ENCODE measurements around the gene ZNF564. TPM values are rescaled to one million over a fixed set of nuclear protein-coding genes. Genes with fewer than 3 reads are reported as not detected.
"Not testable (repeated sequence)": the region's sequence is repeated elsewhere in the genome, so short reads cannot be mapped to it uniquely, and the experiment has no call there.

Gene ZNF564
- total RNA-seq, 1 donor from 2014 or later: 6.5 TPM

- DNase-seq (ENCODE audit: low read depth in 2 of 2): no peak
Observed at GRCh38 chr19:12497032-12497431, 54.2 kb downstream of the ZNF564 start.

DNA sequence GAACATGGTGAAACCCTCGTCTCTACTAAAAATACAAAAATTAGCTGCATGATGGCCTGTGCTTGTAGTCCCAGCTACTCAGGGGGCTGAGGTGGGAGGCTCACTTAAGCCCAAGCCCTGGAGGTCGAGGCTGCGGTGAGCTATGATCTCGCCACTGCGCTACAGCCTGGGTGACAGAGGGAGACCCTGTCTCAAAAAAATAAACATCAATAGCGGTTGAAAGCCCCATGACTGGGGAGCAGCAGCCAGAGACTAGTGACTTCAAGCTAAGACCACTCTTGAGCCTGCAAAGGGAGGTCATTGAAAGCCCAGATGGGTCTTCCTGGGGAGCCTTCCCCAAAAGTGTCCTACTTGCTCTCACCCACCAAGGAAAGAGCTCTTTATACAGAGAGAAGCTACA lies 54.8 kb downstream of the ZNF564 start:
- no peak for DNase-seq (ENCODE audit: low read depth in 2 of 2)

DNA sequence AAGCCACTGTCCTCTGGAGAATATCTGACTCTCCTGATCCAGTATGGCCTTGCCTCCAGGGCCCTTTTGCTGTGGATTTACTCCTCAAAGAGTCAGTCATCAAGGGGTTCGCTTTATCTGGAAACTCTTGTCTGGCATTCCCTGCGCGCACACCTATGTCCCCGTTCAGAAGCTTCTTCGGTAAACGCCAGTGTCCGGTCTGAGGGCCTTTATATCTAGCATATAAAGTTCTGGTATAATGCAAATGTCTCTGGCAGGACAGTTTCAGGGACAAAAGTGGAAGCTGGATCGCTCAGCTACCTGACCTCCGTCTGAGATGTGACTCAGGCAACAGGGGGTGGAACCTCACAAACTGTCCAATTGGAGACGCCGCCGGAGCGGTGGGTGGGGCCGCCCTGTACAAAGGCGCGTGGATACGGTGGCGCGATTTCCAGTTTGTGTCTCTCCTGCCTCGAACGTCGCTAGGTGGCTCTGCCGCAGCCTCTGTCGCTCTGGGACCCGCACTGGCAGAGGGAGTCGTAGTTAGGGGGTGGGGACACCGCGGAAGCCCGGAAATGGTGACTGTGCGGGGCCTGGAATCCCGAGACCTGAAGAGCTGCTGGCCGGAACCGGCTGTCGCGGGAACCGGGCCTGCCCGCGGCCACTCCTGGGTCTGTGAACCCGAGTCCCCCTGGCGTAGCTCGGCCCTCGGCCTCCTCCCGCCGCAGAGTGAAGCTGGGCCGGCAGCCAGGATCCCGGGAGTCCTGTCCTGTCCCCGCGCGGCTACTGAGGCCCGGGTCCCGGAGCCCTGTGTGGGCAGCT lies 56.1 kb downstream of the ZNF564 start:
- peak; percentile 92 to 93 for DNase-seq (ENCODE audit: low read depth in 2 of 2)

GRCh38 chr19:12494260-12494860 lies 56.9 kb downstream of the ZNF564 start:
- DNase-seq (ENCODE audit: low read depth in 2 of 2): no peak

GRCh38 chr19:12486265-12486783 lies 65.0 kb downstream of the ZNF564 start:
- DNase-seq (ENCODE audit: low read depth in 2 of 2): not testable (repeated sequence)

GRCh38 chr19:12485571-12485970 lies 65.7 kb downstream of the ZNF564 start:
- no peak for DNase-seq (ENCODE audit: low read depth in 2 of 2)

GRCh38 chr19:12485052-12485416 lies 66.2 kb downstream of the ZNF564 start:
- no peak for DNase-seq (ENCODE audit: low read depth in 2 of 2)

GRCh38 chr19:12484371-12485051 lies 66.8 kb downstream of the ZNF564 start, which contains the start of gene ZNF709:
Gene ZNF709 (minus strand): TSS chr19:12484816. CDS start chr19:12484657, 159 bp downstream.
- peak; percentile 70 to 85 for DNase-seq (ENCODE audit: low read depth in 2 of 2)

GRCh38 chr19:12484011-12484370 lies 67.3 kb downstream of the ZNF564 start:
- DNase-seq (ENCODE audit: low read depth in 2 of 2): peak in 1 of 2 donors; percentile 1

GRCh38 chr19:12482509-12482886 lies 68.8 kb downstream of the ZNF564 start:
- DNase-seq (ENCODE audit: low read depth in 2 of 2): no peak

DNA sequence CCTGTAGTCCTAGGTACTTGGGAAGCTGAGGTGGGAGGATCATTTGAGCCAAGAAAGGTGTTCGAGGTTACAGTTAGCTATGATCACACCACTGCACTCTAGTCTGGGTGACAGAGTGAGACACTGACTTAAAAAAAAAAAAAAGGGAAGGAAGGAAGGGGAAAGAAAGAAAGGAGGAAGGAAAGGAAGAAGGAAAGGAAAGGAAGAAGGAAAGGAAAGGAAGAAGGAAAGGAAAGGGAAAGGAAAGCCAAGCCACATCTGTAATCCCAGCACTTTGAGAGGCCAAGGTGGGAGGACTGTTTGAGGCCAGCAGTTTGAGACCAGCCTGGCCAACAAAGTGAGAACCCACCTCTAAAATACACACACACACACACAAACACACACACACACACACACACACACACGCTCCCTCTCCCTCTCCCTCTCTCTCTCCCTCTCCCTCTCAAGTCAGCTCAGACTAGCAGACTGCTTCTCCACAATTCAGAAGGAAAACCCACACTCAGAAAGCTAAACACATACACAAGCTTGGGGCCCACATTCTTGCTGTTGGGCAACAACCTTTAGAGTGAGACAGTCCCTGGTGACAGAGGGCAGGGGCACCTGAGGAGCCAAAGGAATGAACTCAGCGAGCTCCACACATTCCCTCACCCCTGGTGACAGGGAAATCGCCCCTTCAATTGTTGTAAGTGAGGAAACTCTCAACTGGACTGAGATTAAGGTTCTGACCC lies 69.3 kb downstream of the ZNF564 start:
- no peak for DNase-seq (ENCODE audit: low read depth in 2 of 2)

GRCh38 chr19:12478234-12478941 lies 72.9 kb downstream of the ZNF564 start:
- DNase-seq (ENCODE audit: low read depth in 2 of 2): no peak

Other genes starting within 250 kb of the ZNF564 start
- 1.9 and 2.5 TPM in 2 replicates for gene ZNF563, start 217.8 kb downstream of the ZNF564 start, total RNA-seq
- 1.3 and 1.4 TPM in 2 replicates for gene ZNF442, start 185.8 kb downstream of the ZNF564 start, total RNA-seq
- 4.6 and 6.6 TPM in 2 replicates for gene ZNF799, start 150.2 kb downstream of the ZNF564 start, total RNA-seq
- 4.5 and 6.7 TPM in 2 replicates for gene ZNF443, start 110.5 kb downstream of the ZNF564 start, total RNA-seq
- gene ZNF709, start 66.7 kb downstream of the ZNF564 start, total RNA-seq: 3.1 and 3.5 TPM in 2 replicates
- gene ZNF490, start 59.3 kb upstream of the ZNF564 start, total RNA-seq: 6.5 and 6.8 TPM in 2 replicates
- 10.4 and 11.2 TPM in 2 replicates for gene ZNF791, start 59.4 kb upstream of the ZNF564 start, total RNA-seq
- 35.4 and 68.9 TPM in 2 replicates for gene MAN2B1, start 115.3 kb upstream of the ZNF564 start, total RNA-seq
- 5.8 and 6.7 TPM in 2 replicates for gene WDR83, start 115.3 kb upstream of the ZNF564 start, total RNA-seq
- gene DHPS, start 130.4 kb upstream of the ZNF564 start, total RNA-seq: 46.1 and 53.2 TPM in 2 replicates
- not detected in 2 replicates for gene GNG14, start 136.5 kb upstream of the ZNF564 start, total RNA-seq
- gene FBXW9, start 145.1 kb upstream of the ZNF564 start, total RNA-seq: 6.2 and 9.0 TPM in 2 replicates
- gene TNPO2, start 172.4 kb upstream of the ZNF564 start, total RNA-seq: 14.2 and 34.3 TPM in 2 replicates
- 120 and 166 TPM in 2 replicates for gene TRIR, start 183.2 kb upstream of the ZNF564 start, total RNA-seq
- 82.2 and 92.3 TPM in 2 replicates for gene GET3, start 186.0 kb upstream of the ZNF564 start, total RNA-seq
- not detected in 2 replicates for gene BEST2, start 200.3 kb upstream of the ZNF564 start, total RNA-seq
- gene HOOK2, start 224.1 kb upstream of the ZNF564 start, total RNA-seq: 6.2 and 12.0 TPM in 2 replicates
- gene JUNB, start 240.0 kb upstream of the ZNF564 start, total RNA-seq: 71.4 and 164 TPM in 2 replicates